Fibroblast of skin of abdomen (primary cell): ENCODE results near the gene FAM241B.

Experiments used
- DNase-seq: peaks from one replicate; pipeline ENCODE4 v3.0.0-alpha.2; 2013

The FAM241B gene

DNA sequence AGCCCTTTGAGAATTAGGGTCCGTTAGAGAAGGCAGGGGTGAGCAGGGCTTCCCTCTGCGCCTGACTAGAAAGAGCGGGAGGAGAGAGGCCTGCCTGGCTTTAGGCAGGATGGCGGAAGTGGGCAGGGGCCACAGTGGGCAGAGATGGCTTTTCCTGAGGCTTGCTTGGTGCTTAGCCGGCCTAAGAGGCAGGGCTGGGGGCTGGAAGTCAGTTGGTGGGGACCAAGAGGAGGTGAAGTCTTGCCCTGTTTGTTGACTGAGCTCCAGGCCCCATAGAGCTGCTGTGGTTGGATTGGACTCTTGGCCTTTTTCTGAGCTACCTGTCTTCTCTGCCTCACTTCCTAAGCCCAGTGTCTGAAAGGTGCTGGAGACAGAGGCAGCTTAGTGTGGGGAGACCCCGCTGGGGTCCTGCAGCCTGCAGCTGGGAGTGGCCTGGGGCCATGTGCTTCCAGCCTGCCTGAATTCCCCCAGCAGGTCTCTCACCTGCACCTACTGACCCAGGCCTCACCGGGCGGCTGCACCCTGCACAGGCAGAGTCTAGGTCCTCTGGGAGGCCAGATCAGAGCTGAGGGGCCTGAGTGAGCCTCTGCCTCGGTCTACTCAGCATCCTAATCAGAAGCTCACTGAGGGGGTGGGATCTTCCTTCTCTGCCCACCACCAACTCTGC is 4.8 kb downstream of the FAM241B start:
- no peak for DNase-seq

DNA sequence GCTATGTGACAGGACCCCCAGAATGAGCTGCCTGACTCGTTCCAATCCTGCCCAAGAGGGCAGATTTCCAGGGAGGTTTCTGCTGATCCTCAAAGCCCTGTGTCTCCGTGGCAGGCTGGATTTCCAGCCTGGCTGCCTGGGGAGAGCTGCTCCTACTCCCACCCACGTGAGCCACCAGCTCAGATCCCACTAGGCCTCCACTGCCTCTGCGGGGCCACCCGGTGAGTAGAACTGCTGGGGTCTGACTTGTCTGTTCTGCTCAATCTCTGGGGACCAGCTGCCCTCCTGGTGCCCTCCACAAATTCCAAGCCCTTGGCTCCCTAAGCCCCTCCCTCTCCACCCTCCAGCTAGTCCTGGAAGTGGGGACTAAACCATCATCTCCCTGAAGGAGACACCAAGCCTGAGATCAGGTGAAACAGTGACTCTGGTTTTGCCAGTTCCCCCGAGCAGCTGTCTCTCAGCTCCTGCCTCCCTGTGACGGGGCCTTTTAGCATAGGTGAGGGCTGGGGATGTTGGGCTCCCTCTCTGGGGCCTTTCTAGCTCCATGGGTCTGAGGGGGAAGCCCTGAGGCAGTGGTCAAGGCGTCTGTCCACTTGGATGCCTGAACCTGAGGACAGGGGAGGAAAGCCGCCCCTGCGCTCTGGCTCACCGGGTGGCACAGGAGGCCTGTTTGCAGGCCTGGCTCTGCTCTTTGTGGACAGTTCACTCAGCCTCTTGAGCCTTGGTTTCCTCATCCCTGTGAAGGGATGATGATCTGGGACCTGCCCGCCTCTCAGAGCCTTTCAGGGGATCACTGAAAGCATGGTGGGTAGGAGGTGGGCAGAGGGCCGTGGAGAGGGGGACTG is 5.6 kb downstream of the FAM241B start:
- DNase-seq, result no peak

DNA sequence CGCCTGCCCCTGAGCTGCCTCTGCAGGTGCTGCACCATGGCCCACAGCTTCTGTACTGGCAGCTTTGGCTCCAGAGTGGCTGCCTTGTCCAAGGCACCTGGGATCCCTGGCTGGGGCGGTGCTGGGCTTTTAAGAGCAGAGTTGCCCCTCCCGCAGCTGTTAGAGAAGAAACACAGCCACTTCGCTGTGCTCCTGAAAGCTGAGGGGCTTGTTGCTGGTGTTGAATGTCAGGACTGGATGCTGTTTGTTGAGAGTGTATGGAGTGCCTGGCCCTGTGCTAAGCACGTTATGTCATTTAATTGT is 6.2 kb downstream of the FAM241B start:
- DNase-seq, result no peak

GRCh38 chr10:69636626-69637605 is 6.9 kb downstream of the FAM241B start:
- DNase-seq, result no peak

DNA sequence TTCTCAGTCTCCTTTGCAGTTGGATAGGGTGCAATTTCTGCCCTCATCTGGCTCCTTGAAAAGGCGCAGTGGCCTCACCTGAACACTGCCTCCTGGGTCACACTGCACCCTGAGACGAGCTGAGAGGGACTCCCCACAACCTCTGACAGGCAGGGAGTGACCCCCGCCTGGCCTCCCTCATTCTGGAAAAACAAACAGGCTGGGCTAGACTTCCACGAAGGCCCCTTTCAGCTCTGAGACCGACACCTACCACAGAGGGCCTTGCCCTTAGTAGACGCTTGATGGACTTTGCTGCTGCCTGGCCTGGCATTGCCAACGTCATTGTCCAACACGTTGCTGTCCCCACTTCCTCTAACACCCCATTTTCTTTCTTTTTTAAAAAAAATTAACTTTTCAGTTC is 8.6 kb downstream of the FAM241B start:
- DNase-seq, result no peak

DNA sequence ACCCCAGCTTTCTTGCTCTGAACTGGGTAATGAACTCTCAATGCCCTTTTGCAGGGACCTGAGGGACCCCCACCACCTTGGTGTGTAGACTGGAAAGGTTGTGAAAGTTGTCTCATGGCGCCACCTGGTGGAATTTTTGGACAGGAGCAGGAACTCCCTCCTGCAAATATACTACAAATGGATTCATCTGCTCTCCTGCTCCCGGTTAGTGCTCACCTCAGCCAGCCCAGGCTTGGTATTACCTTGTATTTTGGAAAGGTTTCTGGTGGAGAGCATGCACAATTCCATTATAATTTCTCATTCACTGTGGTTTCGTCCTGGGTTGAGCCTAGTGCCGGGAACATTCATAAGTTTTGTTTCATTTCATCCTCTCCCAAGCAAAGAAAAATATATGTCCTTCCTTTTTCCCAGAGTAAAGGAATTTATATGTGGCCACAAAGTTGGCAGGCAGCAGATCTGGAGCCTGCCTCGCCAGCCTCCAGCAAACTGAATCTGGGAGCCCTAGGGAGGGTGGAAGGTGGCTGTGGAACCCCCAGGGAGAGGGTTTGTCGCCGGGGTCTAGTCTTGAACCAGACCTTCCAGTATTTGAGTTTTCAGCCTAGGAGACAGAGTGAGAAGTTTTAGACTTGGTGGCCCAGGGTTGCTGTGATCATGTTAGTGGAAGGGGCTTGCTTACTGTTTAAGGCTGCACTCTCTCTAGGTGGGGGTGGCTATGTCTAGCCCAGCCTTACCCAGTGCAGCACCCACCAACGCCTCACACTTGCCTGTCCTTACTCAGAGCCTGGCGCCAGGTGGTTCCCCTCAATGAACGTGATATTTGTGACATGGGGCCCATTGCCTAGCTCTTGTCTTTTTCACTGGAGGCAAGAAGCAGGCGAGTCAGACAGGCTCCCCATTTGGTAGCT is 9.5 kb downstream of the FAM241B start:
- DNase-seq, result peak; percentile 35

DNA sequence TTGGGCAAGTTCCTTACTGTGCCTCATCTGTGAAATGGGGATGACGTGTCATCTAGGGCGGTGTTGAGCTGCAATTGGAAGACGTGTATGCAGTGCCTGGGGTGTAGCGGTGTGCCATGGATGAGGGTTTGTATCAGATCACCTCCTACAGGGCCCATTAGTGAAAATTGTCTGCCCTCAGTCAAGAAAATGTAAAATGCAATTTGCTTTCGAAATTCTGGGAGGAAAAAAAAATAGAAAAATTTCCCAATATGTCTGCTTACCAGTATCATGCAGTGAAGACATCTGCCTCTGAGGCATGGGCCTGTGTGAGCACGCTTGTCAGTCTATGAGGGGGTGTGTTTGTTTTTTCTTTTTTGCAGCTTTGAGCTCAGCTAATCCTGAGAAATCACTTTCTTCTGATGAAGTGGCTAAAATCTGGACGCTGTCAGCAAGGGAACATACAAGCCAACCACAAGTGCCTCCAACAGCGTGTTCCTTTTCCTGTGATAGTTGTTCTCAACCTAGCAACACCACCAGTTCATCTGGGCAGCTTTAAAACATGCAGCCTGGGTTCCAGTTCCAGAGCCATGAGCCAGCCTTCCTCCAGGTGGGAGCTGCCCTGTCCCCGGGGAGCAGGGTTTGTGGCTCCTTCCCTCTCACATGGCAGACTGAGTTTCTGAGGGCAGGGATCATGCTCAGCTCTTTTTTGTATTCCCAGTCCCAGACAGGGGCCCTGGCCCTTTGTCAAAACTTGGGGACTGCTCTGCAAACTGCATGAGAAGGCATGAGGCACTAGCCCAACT is 10.3 kb downstream of the FAM241B start:
- DNase-seq, result no peak

DNA sequence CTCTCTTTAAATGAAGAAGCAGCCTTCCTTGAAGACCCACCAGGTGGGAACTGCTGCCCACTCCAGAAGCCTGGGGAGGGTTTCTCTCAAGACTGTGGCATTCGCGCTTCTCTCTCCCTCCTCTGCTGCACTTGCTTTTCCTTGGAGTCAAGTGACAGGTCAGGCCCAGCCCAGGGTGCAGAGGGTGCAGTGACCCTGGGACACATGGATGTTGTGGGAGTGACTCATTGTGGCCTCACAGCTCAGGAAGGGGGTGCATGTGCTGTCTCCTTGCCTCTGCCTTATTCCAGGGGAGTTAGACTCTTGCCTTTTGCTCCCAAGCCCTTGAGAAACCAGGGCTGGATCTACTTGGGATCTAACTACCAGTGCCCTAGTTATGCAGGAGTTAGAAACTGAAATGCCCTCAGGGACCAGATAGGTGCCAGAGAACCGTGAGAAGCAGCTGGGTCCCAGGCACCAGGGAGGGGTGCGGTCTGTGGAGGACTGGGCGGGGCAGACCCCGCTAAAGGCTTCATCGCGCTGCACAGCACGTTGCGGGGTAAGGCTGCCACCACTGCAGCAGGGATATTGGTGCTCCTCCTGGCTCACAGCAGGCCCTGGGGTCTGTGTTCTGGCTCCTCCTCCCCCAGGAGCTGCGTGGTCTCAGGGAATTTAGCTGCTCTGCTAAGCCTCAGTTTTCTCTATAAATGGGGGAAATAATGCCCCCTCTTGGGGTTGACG is 11.4 kb downstream of the FAM241B start:
- DNase-seq, result no peak

- DNase-seq, result no peak
Measured at GRCh38 chr10:69642747-69643146, 12.7 kb downstream of the FAM241B start.

- DNase-seq, result no peak
Measured at GRCh38 chr10:69643779-69644657, 14.0 kb downstream of the FAM241B start.

DNA sequence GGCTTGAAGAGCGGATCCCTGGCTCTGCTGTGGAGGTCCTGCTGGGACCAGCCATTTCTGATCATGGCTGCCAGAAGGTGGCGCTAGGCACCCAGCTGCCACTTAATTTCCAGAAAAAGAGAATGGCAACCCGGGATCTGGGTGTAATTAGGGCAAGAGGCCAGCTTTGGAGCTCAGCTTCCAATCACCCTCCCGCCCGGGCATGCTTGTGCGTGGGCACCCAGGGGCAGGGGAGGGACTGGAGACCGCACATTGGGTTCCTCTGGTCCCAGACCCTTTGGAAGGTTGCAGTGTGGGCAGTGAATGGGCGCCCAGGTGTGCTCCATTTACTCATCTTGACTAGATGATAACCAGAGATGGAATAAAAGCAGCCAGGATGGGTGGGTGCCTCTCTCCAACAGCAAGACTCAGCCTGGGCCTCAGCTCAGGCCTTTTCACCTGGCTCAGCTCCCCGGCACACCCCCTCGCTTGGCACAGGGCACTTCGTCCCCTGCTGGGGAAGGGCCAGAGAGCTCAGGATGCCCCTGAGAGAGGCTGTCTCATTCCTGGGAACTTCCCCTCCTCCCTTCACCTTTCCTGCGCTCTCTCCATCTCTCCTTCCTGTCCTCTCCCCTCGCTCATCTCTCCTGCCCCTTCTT is 14.7 kb downstream of the FAM241B start:
- peak; percentile 51 for DNase-seq

DNA sequence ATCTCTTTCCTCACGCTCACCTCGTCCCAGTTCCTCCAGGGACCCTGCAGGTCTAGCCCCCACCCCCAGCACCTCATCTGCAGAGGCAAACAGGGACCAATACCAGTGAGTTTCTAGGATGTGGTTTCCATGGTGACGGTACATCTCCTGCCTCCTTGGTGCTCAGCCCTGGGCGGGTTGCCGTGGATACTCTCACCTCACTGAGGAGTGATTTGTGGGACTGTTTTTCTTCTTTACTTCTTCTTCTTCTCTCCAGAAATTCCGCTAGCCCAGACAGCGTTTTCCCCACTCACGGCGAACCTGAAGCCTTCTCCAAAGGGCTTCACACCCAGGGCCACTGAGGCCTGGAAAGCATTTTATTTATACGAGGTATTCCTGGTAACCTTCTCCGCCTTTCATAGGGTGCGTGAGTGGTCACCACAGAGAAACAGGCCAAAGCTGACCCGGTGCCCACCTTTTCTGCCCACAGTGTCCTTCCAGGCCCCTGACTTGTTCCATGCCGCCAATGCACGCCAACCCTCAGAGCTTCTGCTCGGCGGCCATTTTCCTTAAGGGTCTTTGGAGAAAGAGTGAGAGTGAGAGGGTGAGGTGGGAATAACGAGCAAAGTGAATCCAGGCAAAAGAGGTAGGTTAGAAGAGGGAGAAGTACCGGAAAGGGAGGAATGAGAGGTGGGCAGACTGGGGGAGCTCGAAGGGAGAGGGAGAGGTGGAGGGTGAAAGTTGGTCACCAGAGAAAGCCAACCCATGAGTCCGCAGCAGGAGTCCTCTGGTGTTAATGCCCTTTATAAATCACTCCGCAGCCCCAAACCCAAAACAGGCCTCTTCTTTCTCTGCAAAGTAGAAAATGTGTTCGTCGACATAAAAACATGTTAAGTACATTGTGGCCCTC is 15.5 kb downstream of the FAM241B start:
- no peak for DNase-seq

DNA sequence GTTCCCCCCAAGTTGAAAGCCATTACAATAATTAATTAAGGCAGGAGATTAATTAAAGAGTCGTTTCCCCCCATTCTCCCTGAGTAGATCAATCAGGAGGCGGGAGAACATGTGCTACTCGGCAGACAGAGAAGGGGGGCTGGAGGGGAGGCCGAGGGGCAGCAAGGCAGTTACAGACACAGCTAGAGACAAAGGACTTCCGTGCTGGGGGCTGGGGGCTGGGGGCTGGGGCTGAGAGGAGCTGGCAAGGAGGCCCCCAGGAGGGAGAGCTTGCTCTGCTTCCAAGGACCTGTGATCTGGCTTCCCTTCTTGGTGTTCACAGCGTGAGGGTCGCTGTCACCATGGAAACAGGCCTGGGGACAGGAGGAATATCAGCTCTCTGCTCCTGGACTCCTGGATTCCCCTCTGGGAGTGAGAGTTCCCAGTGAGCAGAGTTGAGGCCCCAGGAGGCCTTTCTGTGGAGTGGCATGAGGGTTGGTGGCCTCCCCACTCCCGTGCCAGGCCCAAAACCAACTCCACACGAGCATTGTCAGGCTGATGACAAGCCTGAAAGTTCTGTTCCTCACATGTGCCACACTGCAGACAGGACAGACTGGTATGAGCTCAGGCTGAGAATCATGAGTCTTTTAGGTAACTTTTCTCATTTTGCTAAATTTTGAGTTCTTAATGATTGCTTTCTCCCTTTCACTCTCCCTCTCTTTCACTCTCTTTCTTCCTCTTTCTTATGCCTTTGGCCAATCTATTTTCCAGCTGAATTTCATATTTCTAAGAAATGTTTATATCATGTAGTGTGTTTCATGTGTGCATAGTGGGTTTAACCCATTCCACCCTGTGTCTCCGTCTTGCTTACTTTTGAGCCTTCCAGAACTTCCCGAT is 16.4 kb downstream of the FAM241B start:
- no peak for DNase-seq

DNA sequence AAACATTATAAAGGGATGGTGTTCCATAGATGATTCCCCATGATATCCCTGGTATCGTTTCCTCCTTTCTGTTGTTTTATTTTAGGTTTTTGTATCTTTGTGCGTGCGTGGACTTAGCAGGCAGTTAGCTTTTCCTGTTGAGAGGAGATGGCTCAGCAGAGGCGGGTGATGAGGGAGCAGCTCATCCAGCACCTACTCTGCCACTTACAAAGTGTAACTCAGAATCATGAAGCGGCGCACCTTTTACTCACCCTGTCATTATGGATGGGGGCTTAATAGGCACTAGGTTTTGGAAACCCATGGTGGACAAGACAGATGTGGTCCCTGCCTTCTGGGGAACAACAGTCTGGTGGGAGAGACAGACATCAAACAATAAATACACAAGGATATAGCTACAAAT is 17.1 kb downstream of the FAM241B start:
- DNase-seq, result no peak

GRCh38 chr10:69647819-69648218 is 17.8 kb downstream of the FAM241B start:
- no peak for DNase-seq

DNA sequence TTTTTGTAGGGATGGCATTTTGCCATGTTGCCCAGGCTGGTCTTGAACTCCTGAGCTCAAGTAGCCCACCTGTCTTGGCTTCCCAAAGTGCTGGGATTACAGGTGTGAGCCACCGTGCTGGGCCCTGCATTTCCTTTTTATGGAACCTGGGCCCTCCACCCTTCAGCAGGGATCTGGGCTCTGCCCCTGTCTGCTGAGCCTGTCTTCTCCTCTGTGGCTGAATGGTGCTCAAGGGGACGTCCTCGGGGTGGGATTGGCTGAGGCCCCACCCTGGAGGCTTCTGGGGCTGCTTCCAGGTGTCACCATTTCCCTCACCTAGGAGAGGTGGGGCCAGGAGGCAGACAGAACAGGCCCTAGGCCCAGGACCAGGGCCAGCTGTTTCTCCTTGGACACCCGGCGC is 18.4 kb downstream of the FAM241B start:
- DNase-seq, result no peak
